ENCODE data around the gene PSORS1C2. TPM values are rescaled to one million over a fixed set of nuclear protein-coding genes. Genes with fewer than 3 reads are reported as not detected.

The PSORS1C2 gene
- total RNA-seq, 1 donor from 2014 or later: not detected

GRCh38 chr6:31116661-31117385 is 22.0 kb downstream of the PSORS1C2 start:
- TF ChIP-seq, protein P1, sequence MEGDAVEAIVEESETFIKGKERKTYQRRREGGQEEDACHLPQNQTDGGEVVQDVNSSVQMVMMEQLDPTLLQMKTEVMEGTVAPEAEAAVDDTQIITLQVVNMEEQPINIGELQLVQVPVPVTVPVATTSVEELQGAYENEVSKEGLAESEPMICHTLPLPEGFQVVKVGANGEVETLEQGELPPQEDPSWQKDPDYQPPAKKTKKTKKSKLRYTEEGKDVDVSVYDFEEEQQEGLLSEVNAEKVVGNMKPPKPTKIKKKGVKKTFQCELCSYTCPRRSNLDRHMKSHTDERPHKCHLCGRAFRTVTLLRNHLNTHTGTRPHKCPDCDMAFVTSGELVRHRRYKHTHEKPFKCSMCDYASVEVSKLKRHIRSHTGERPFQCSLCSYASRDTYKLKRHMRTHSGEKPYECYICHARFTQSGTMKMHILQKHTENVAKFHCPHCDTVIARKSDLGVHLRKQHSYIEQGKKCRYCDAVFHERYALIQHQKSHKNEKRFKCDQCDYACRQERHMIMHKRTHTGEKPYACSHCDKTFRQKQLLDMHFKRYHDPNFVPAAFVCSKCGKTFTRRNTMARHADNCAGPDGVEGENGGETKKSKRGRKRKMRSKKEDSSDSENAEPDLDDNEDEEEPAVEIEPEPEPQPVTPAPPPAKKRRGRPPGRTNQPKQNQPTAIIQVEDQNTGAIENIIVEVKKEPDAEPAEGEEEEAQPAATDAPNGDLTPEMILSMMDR (IDR thresholded peaks at IDR 0.05): no peak
- no peak for ATAC-seq
- Histone ChIP-seq H3K4me1 (peaks cover 20% of the 10 kb centered on the region), H3K4me3 (no peak overlapping the region), H3K27ac (no peak overlapping the region), H3K9me3 (no peaks in the 10 kb centered on the region), H3K27me3 (ENCODE audit: low read depth) (no peaks in the 10 kb centered on the region), H3K36me3 (no peaks in the 10 kb centered on the region)
- intact Hi-C loops (cut with DNase I): no loop called here
- DNase-seq: no peak

DNA sequence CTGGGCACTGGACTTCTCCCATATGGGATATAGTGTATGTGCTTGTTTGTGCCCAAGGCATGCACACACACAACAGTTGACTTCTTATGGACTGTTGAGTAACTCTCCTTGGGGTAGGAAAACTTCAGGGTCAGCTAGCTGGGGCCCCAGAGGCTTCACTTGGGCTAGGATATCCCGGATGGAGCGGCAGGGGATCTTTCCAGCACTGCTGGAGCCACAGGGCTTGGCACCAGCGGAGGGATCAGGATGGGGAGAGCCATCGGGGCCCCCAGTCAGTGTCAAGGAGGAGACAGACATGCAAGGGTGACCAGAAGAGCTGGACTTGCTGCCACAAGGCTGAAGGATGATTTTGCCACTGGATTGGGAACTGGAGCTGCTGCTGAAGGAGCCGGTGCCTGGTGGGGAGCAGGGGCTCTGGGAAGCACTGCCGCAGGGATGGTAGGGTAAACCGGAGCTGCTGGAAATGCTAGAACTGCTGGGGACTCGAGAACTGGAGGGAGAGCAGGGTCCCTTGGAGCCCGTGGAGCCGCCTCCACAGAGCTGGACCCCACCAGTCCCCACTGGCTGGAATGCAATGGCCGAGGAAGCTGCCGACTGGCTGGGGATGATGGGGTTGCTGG is 22.8 kb downstream of the PSORS1C2 start:
- H3K4me3 ChIP-seq: no peak overlapping the region
- intact Hi-C loops (cut with DNase I): no loop called here
- H3K9me3 ChIP-seq: no peaks in the 10 kb centered on the region
- H3K27ac ChIP-seq: no peak overlapping the region
- ATAC-seq: no peak
- H3K4me1 ChIP-seq: peaks cover 20% of the 10 kb centered on the region
- H3K27me3 ChIP-seq (ENCODE audit: low read depth): no peaks in the 10 kb centered on the region
- no peaks in the 10 kb centered on the region for H3K36me3 ChIP-seq
- DNase-seq: no peak
- TF ChIP-seq, protein P1 (IDR thresholded peaks at IDR 0.05): no peak

DNA sequence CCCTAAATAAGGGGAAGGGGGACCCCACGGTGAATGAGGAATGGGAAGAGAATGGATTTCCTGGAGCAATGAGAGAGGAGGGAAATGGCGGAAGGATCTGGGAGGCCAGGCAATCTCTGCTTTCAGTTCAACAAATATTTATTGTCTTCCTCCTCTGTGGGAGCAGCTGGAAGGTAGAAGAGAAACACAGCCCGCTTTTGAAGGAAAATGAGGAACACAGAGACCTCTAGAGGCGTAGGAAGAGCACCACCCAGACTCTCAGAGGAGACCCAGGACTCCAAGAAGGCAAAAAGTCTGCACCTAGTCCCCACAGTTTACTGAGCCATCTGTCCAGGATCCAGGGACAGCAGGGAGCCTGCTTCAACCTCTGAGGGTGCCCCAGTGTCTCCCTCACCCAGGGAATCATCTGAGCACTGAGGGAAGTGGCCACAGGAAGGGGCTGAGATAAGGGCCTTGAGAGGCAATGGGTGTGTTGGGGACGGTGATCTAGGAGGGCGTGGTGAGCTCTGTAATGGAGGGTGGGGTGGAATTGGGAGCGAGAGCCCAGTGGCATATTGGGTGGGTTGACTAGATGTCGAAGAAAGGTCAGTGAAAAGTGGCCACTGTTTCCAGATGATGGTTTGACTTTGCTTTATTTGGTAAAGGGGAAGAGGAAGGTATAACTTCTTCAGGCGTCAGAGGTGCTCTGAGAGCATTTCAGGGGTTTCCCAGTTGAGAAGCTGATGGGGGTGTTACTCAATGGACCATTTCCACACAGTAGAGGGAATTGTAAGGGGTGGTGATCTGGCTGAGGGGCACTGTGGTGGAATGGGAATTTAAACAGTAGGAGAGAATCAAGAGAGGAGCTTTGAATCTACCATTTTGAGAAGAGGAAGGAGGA is 23.7 kb downstream of the PSORS1C2 start:
- Histone ChIP-seq H3K27me3 (ENCODE audit: low read depth) (no peaks in the 10 kb centered on the region), H3K4me1 (peaks cover 20% of the 10 kb centered on the region), H3K4me3 (peak overlapping the region; percentile 31), H3K9me3 (no peaks in the 10 kb centered on the region), H3K36me3 (no peaks in the 10 kb centered on the region), H3K27ac (peak overlapping the region; percentile 58)
- TF ChIP-seq, protein P1 (IDR thresholded peaks at IDR 0.05): peak; percentile 19
- ATAC-seq: peak; percentile 65 to 71
- no peak for DNase-seq
- intact Hi-C loops (cut with DNase I): no loop called here

GRCh38 chr6:31114541-31114878 is 24.4 kb downstream of the PSORS1C2 start, which contains the start of gene PSORS1C1:
PSORS1C1 (plus strand) TSS chr6:31114800; CDS start chr6:31129633, 14,833 bp downstream.
- Histone ChIP-seq H3K4me1 (peaks cover 20% of the 10 kb centered on the region), H3K27me3 (ENCODE audit: low read depth) (no peaks in the 10 kb centered on the region), H3K9me3 (no peaks in the 10 kb centered on the region), H3K36me3 (no peaks in the 10 kb centered on the region), H3K4me3 (peak within 1 kb of the TSS; percentile 31), H3K27ac (peak within 1 kb of the TSS; percentile 58)
- ATAC-seq (peak; percentile 94 to 96), DNase-seq (peak; percentile 81)
- intact Hi-C loops (cut with DNase I): no loop called here
- TF ChIP-seq, protein P1 (IDR thresholded peaks at IDR 0.05): no peak

GRCh38 chr6:31113861-31114540 is 24.9 kb downstream of the PSORS1C2 start:
- no peak overlapping the region for H3K4me3 ChIP-seq
- TF ChIP-seq, protein P1 (IDR thresholded peaks at IDR 0.05): no peak
- peaks cover 20% of the 10 kb centered on the region for H3K4me1 ChIP-seq
- intact Hi-C loops (cut with DNase I): no loop called here
- no peak for DNase-seq
- peak overlapping the region; percentile 58 for H3K27ac ChIP-seq
- no peaks in the 10 kb centered on the region for H3K9me3 ChIP-seq
- H3K27me3 ChIP-seq (ENCODE audit: low read depth): no peaks in the 10 kb centered on the region
- peak; percentile 6 to 18 for ATAC-seq
- no peaks in the 10 kb centered on the region for H3K36me3 ChIP-seq

All from lower lobe of right lung (tissue), 2 donors.